GM18505 (cell line): ENCODE results near the gene ACADSB.

Experiments used
- ATAC-seq: cut with Tn5 transposase; IDR thresholded peaks from one replicate; pipeline ENCODE4 v1.9.1; 2021; ENCODE audit not compliant: unreplicated experiment
- POLR2A ChIP-seq: IDR thresholded peaks from 4 replicates; pipeline ENCODE4 v1.6.1; 2011; ENCODE audit warnings: borderline replicate concordance; ENCODE audit not compliant: insufficient read depth, insufficient read length; ENCODE audit errors: extremely low read depth

The ACADSB gene

DNA sequence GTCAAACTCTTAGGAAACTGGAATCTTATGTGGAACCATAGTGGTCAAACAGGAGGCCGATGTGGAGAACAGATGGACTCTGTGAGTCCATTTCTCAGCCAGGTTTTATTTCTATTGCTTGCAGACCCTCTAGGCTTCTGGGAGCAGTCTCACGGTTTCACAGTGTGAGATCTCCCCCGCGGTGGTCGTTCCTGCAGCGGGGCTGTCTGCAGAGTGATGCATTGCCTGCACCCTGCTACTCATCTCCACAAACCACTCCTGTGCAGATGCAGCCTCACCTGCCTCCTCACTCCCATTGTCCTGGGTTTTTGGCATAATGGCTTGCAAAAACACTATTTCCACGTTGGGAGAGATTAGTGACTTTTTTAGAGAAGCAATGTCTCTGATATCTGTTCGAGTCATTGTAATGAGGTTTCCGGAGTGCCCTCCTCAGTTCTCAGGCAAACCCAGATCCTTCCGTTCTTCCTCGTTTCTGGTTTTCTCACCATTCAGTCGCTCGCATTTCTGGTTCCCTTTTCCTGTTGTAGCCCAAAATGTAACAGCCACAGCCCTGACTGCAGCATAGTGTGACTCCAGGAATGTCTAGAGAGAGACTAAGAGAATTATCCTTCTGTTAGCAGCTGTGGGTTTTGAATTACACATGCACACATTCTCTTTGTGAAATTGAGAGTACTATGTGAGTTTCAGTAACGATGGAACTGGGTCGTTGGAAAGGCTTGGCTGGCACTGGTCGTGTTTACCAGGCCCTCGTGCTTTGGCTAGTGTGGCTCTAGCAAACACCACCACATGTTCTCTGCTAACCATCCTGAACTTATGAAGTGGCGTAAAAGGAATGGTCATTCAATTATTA is 30.2 kb downstream of the ACADSB start:
- TF ChIP-seq POLR2A, result no peak

GRCh38 chr10:123039632-123039930 is 30.8 kb downstream of the ACADSB start:
- no peak for ATAC-seq
- TF ChIP-seq POLR2A, result no peak

More for the DNA sequence above, 30.2 kb downstream of the ACADSB start:
- ATAC-seq, result no peak

- TF ChIP-seq POLR2A, result no peak
- no peak for ATAC-seq
Observed at GRCh38 chr10:123042708-123043408, 34.1 kb downstream of the ACADSB start.

DNA sequence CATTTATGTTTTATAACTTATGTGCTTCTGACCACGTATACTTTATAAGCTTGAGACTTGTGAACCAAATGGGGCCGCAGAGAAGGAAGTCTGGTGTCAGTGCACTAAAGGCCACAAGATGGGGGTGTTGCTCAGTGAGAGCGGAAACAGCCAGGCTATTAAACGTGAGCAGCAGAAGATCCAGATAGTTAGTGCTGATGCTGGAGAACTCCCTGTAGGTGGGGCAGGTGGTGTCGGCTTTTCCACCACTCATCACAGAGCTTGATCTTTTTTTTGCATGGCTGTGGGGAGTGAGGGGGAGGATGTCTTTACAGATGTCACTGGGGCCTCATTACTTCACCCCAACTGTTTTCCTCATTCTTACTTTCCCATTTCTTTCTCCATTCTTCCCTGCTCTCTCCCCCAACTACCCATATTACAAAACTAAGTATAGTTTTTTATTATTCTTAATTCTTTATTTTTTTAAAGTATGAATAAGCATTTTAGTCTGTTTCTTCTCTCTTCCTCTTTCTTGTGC is 34.7 kb downstream of the ACADSB start:
- no peak for ATAC-seq
- TF ChIP-seq POLR2A, result no peak

- TF ChIP-seq POLR2A, result no peak
- no peak for ATAC-seq
Observed at GRCh38 chr10:123044391-123044790, 35.6 kb downstream of the ACADSB start.

DNA sequence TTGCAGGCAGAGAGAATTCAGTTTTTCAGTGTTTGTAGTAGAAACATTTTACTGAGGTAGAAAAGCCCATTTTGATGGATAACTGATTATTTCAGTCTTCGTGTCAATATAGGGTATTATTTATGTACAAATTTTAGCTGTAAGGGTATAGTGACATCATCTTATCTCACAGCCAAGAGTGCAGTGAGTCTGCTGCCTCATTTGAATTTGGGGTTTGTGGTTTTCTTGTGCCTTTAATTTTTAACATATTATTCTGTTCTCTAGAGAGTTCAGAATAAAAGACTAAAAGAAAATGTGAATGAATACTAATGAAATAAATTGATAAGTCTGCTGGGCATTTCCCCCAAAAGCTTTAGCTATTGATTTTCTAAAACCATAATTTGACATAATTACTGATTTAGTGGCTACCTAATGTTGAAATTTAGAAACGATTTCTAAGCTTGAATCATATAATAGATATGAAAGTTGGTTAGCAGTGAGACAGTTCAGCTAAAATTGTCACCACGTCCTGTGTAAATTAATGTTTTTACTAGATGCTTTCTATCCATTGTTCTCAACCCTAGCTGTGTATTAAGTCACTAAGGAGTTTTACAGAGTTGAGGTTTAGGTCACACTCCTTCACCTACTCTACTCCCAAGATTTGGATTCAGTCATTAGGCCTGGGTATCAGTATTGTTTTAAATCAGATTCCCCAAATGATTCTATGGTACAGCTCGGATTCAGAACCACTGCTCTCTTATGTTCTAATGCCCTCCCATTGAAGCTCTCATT is 37.3 kb downstream of the ACADSB start:
- TF ChIP-seq POLR2A, result no peak
- ATAC-seq, result no peak

DNA sequence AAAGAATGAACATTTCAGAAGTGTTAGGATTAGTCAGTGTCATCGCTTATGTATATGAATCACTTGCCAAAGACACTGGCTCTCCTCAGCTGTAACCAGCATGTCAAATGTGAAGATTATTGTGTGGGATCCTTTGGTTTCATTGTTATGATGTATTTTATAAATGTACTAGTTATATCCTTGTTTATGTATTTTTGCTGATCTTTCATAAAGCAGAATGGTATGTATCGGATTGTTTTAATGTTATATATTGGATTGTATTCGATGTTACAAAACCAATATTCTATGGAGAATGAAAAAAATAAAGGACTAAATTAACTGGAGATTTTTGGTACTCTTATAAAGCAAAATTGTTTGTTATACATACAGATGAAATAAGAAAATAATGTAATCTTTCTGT is 49.2 kb downstream of the ACADSB start:
- no peak for TF ChIP-seq POLR2A
- no peak for ATAC-seq

DNA sequence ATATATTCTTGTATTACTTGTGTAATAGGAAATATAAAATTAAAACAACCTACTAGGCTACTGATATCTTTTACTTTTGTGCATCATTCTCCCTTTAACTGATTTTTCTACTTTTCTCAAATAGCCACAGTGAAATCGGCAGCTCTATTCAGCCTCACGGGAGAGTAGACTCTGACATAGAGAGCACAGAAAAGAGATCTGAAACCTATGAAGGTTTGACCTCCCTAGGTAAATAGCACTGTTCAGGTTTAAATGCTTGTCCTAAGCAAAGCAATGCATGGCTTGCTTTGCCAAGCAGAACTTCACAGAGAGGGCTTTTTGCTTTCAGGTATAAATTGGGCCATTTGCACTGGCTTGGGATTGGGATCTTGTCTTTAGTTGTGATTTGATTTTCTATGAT is 53.1 kb downstream of the ACADSB start:
- no peak for TF ChIP-seq POLR2A
- no peak for ATAC-seq

- TF ChIP-seq POLR2A, result no peak
- ATAC-seq, result no peak
Observed at GRCh38 chr10:123062726-123063125, 53.9 kb downstream of the ACADSB start.

- no peak for TF ChIP-seq POLR2A
- ATAC-seq, result no peak
Observed at GRCh38 chr10:123068087-123068853, 59.5 kb downstream of the ACADSB start.

DNA sequence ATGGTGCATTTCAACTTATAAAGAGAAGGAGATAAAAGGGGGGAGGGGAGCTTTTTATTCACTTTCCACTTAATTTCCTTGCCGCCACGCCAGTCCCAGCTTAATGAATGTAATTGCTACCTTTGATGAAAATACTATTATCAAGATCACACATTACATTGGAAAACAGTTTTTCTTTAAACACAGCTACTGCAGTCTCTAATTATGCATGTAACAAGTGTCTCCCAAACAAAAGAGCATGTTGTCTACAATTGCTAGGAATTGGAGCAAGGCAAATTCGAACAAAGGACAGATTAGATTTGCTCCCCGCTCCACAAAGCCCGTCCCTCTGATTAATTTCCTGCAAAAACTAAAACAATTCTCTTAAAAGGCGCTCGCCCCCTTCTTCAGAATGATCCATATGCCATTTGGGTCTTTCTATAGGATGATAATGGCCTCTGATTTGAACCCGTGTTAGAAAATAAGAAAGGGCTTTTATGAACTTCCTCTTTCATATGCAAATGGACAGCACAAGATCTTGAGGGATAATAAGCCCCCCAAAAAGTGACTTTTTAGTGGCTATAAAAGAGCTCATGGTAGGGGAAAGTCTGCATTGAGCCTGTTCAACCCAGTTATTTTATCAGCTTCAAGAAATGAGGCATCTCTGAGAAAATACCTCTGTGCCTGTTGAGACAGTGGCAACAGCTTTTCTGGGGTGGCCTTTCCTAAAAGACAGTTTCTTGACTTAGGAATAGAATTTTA is 60.6 kb downstream of the ACADSB start:
- no peak for TF ChIP-seq POLR2A
- no peak for ATAC-seq

DNA sequence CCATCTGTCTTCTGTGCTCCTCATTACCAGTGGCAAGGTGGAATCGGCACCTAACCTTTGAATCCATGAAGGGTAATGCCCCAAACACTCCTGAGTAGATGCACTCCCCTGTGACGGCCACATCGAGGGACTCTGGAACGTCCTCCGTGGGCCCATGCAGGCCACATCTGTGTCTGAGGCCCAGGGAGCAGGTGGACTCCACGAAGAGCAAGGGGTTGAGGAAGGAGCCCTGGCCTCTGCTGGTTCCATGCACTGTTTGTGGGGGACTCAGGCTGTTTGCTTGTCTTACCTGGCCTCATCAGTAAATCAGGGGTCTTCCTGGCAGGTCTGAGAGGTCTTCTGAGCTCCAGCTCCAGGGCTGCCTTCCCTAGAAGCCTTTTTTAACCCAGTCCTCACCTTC is 64.4 kb downstream of the ACADSB start:
- no peak for ATAC-seq
- no peak for TF ChIP-seq POLR2A
